Natural killer cell (primary cell): ENCODE data around the gene FBXO42. TPM values are rescaled to one million over a fixed set of nuclear protein-coding genes. Genes with fewer than 3 reads are reported as not detected.
A peak's percentile ranks its signal among the peaks of the same experiment; 100 is the strongest.
"Not testable (repeated sequence)": the region's sequence is repeated elsewhere in the genome, so short reads cannot be mapped to it uniquely, and the experiment has no call there.

Source experiments
- ATAC-seq, 3 donors: fragments of 150-1000 bp in 2 of 3; fragments of 200-7000 bp in 1 of 3; cut with Tn5 transposase; 1 replicate in 1 of 3; 2 replicates in 2 of 3; pipeline ENCODE4 v1.10.0; 2021; ENCODE audit warnings: mild to moderate bottlenecking in 2 of 3, moderate library complexity in 2 of 3
- DNase-seq, 2 donors: peaks; one replicate each; pipeline versions ENCODE4 v3.0.0 to v3.0.0-alpha.2; 2013 to 2021; ENCODE audit warnings: mixed read lengths in 1 of 2
- H3K27ac ChIP-seq: one replicate; pipeline ENCODE4 v1.5.1; 2013; ENCODE audit warnings: mild to moderate bottlenecking, low read length
- H3K27me3 ChIP-seq: one replicate; pipeline ENCODE4 v1.6.1; 2013; ENCODE audit warnings: low read length; ENCODE audit not compliant: control insufficient read depth, insufficient read depth
- H3K36me3 ChIP-seq: one replicate; pipeline ENCODE4 v1.6.1; 2013; ENCODE audit warnings: low read length; ENCODE audit not compliant: control insufficient read depth, insufficient read depth
- H3K4me1 ChIP-seq: one replicate; pipeline ENCODE4 v1.6.1; 2013; ENCODE audit warnings: low read length; ENCODE audit not compliant: control insufficient read depth, insufficient read depth
- H3K4me3 ChIP-seq: one replicate; pipeline ENCODE4 v1.5.1; 2013; ENCODE audit warnings: low read length
- H3K9me3 ChIP-seq: one replicate; pipeline ENCODE4 v1.6.1; 2013; ENCODE audit warnings: low read length; ENCODE audit not compliant: control insufficient read depth, insufficient read depth
- H3K27ac Mint-ChIP-seq, 2 donors: one replicate each; pipeline ENCODE4 v1.8.0; 2022; ENCODE audit warnings: mild to moderate bottlenecking in 2 of 2, mixed read lengths in 2 of 2, moderate library complexity in 1 of 2
- H3K27me3 Mint-ChIP-seq, 2 donors: one replicate each; pipeline ENCODE4 v1.8.0; 2022; ENCODE audit warnings: low read depth in 2 of 2, mixed read lengths in 2 of 2
- H3K36me3 Mint-ChIP-seq: one replicate; pipeline ENCODE4 v1.8.0; 2022; ENCODE audit warnings: mixed read lengths
- H3K4me1 Mint-ChIP-seq, 2 donors: one replicate each; pipeline ENCODE4 v1.8.0; 2022; ENCODE audit warnings: mixed read lengths in 2 of 2
- H3K4me3 Mint-ChIP-seq: one replicate; pipeline ENCODE4 v1.8.0; 2022; ENCODE audit warnings: mild to moderate bottlenecking, moderate library complexity, mixed read lengths
- H3K9me3 Mint-ChIP-seq, 2 donors: one replicate each; pipeline ENCODE4 v1.8.0; 2022; ENCODE audit warnings: mixed read lengths in 2 of 2
- CTCF ChIP-seq: fragments of 200-600 bp; IDR thresholded peaks from one replicate; pipeline ENCODE4 v1.8.0; 2022; ENCODE audit warnings: antibody characterized with exemption
- WGBS: methylation state at CpG from one replicate; pipeline ENCODE4 v1.1.7; 2013; ENCODE audit warnings: missing lambda C conversion rate; ENCODE audit not compliant: insufficient coverage; 5-methylcytosine and 5-hydroxymethylcytosine counted together
- intact Hi-C: fragments of 100-400 bp; cut with micrococcal nuclease; formaldehyde crosslinking; loops from one replicate; pipeline ENCODE4 v1.14.2; 2022
- total RNA-seq, 4 donors: library from RNA; stranded (reverse); fragments of 120-200 nt in 1 of 4; gene quantifications; one replicate each; pipeline versions ENCODE4 v1.2.3 to v1.2.4, GENCODE V29; 2013 to 2022

The FBXO42 gene
- total RNA-seq, 3 donors from 2014 or later (not counting 1 experiment from before 2014, with no cell fraction given), result 19.5 to 24.5 (median 24.1) TPM

DNA sequence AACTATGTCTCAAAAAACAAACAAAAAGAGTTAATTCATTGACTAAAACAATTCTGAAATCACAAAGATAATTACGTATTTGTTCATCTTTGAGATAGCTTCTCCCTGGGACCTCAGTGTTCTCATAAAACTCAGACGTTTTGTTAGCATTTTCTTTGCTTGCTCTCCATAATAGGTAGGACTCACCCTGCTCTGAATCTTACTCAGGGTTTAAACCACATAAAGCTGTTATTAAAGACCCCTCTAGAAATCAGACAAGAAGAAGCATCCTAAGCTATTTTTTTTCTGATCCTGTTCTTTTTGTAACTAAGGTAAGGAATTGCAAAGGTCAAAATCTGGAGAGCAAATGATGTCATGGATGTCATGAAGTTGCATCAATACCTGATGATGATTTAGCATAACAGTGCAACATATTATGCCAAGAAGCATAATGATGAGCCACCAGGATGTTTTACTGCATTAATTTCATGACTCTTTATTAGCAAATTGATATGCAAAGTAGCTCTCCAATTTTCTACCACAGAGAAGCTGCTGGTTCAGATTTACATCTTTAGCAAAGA lies 2.4 kb downstream of the FBXO42 start:
- Mint-ChIP-seq H3K4me1 (peaks cover 33 to 50% of the 10 kb centered on the region in 2 donors), H3K27me3 (no peaks in the 10 kb centered on the region), H3K9me3 (no peaks in the 10 kb centered on the region), H3K27ac (peak overlapping the region in 1 of 2 donors; percentile 89), H3K4me3 (peak overlapping the region; percentile 94), H3K36me3 (no peaks in the 10 kb centered on the region)
- DNase-seq, result no peak
- no peaks in the 10 kb centered on the region for H3K27me3 ChIP-seq
- H3K36me3 ChIP-seq, result no peaks in the 10 kb centered on the region
- no peak for TF ChIP-seq CTCF
- H3K27ac ChIP-seq, result no peak overlapping the region
- intact Hi-C loops, result no loop called here
- 83% methylated on average over 2 of the region's 2 CpGs for WGBS
- no peak overlapping the region for H3K4me3 ChIP-seq
- no peaks in the 10 kb centered on the region for H3K9me3 ChIP-seq
- ATAC-seq, result no peak
- H3K4me1 ChIP-seq, result peaks cover 24% of the 10 kb centered on the region

- H3K4me1 ChIP-seq, result peaks cover 24% of the 10 kb centered on the region
- Mint-ChIP-seq H3K4me3 (peak overlapping the region; percentile 13), H3K27ac (no peak overlapping the region), H3K4me1 (peaks cover 33 to 50% of the 10 kb centered on the region in 2 donors), H3K27me3 (no peaks in the 10 kb centered on the region), H3K9me3 (no peaks in the 10 kb centered on the region), H3K36me3 (no peaks in the 10 kb centered on the region)
- TF ChIP-seq CTCF, result no peak
- intact Hi-C loops, result no loop called here
- H3K27me3 ChIP-seq, result no peaks in the 10 kb centered on the region
- H3K4me3 ChIP-seq, result no peak overlapping the region
- 93% methylated on average over 13 of the region's 14 CpGs for WGBS
- H3K27ac ChIP-seq, result no peak overlapping the region
- no peaks in the 10 kb centered on the region for H3K9me3 ChIP-seq
- ATAC-seq, result no peak
- no peak for DNase-seq
- H3K36me3 ChIP-seq, result no peaks in the 10 kb centered on the region
Measured at GRCh38 chr1:16348414-16349182, 3.7 kb downstream of the FBXO42 start.

DNA sequence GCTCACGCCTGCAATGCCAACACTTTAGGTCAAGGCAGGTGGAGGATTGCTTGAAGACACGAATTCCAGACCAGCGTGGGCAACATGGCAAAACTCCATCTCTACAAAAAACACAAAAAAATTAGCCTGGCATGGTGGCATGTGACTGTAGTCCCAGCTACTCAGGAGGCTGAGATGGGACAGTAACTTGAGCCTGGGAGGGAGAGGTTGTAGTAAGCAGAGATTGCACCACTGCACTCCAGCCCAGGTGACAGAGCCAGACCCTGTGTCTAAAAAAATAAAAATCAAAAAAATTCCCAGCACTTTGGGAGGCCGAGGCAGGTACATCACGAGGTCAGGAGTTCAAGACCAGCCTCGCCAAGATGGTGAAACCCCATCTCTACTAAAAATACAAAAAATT lies 9.0 kb downstream of the FBXO42 start:
- H3K4me1 ChIP-seq, ATAC-seq, intact Hi-C loops, H3K36me3 ChIP-seq, H3K9me3 Mint-ChIP-seq, H3K9me3 ChIP-seq, H3K36me3 Mint-ChIP-seq, DNase-seq, H3K27me3 Mint-ChIP-seq, H3K4me3 Mint-ChIP-seq, H3K27ac Mint-ChIP-seq, H3K27me3 ChIP-seq, H3K4me3 ChIP-seq, H3K27ac ChIP-seq: not testable (repeated sequence)
- H3K4me1 Mint-ChIP-seq, result peaks cover 3 to 21% of the 10 kb centered on the region in 2 donors
- 93% methylated on average over 4 of the region's 6 CpGs for WGBS

DNA sequence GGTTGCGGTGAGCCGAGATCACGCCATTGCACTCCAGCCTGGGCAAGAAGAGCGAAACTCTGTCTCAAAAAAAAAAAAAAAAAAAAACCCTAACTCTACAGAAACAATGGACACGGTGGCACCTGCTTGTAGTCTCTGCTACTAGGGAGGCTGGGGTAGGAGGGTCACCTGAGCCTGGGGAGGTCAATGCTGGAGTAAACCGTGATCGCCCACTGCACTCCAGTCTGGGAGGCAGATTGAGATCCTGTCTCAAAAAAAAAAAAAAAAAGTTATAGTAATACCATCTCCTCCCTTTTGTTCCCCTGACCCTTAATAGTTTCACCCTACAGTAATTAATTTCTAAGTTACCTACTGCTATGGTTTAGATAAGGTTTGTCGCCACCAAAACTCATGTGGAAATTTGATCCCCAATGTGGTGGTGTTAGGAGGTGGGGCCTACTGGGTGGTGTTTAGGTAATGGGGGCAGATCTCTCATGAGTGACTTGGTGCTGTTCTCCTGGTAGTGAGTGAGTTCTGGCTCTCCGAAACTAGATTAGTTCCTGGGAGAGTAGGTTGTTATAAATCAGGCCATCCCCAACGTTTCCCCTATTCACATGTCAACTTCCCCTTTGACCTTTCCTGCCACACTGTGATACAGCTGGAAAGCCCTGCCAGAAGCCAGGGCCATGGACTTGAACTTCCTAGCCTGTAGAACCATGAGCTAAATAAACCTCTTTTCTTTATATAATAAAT lies 9.8 kb downstream of the FBXO42 start:
- Histone ChIP-seq H3K27ac (no peak overlapping the region), H3K27me3 (no peaks in the 10 kb centered on the region), H3K36me3 (no peaks in the 10 kb centered on the region), H3K4me1 (no peaks in the 10 kb centered on the region), H3K9me3 (no peaks in the 10 kb centered on the region), H3K4me3 (no peak overlapping the region)
- no peaks in the 10 kb centered on the region for H3K27me3 Mint-ChIP-seq
- no peak overlapping the region for H3K27ac Mint-ChIP-seq
- DNase-seq, result no peak
- peaks cover 5 to 22% of the 10 kb centered on the region in 2 donors for H3K4me1 Mint-ChIP-seq
- intact Hi-C loops, result no loop called here
- TF ChIP-seq CTCF, result no peak
- no peak overlapping the region for H3K4me3 Mint-ChIP-seq
- no peaks in the 10 kb centered on the region for H3K9me3 Mint-ChIP-seq
- no peaks in the 10 kb centered on the region for H3K36me3 Mint-ChIP-seq
- ATAC-seq, result no peak
- 71% methylated on average over 3 of the region's 10 CpGs for WGBS
